A549 (cell line): ENCODE measurements around the gene FASLG. TPM values are rescaled to one million over a fixed set of nuclear protein-coding genes. Genes with fewer than 3 reads are reported as not detected.
"Not testable (repeated sequence)": the region's sequence is repeated elsewhere in the genome, so short reads cannot be mapped to it uniquely, and the experiment has no call there.

Experiments
- ATAC-seq, 2 experiments: fragments of 200-7000 bp in 1 of 2; fragments of >200 bp in 1 of 2; cut with Nextera tagmentation in 1 of 2; cut with Tn5 transposase in 1 of 2; 3 replicates each; pipeline versions ENCODE4 v1.8.0 to v1.9.1; 2018 to 2020; ENCODE audit warnings: mild to moderate bottlenecking in 1 of 2, moderate library complexity in 1 of 2
- CTCF ChIA-PET: fragments of 300-600 bp; sonication (Branson Sonifier 250); formaldehyde crosslinking; extraction: SDS; loops from one replicate; lab custom pipeline; 2021; ENCODE audit warnings: antibody characterized with exemption, inconsistent platforms; lab: Yijun Ruan, JAX
- POLR2A ChIA-PET: fragments of 350-600 bp; formaldehyde crosslinking; extraction: SDS; loops from one replicate; lab custom pipeline; 2021; ENCODE audit warnings: antibody characterized with exemption, inconsistent platforms; lab: Yijun Ruan, JAX
- DNase-seq, 2 experiments: peaks; one replicate each; pipeline versions ENCODE4 v3.0.0 to v3.0.0-alpha.2; 2011 to 2016; ENCODE audit warnings: low read depth in 1 of 2, low spot score in 1 of 2
- FAIRE-seq: peaks from 2 replicates; lab custom pipeline; 2011; peaks lifted over from hg19 to GRCh38; lab: Jason Lieb, UNC
- H3K27ac ChIP-seq, 2 experiments: fragments of >200 bp; sonication (Bioruptor Twin); formaldehyde crosslinking; 3 replicates each; pipeline ENCODE4 v1.5.1; 2016 to 2017
- H3K4me1 ChIP-seq: fragments of >200 bp; sonication (Bioruptor Twin); formaldehyde crosslinking; 3 replicates; pipeline ENCODE4 v1.6.1; 2016
- H3K4me2 ChIP-seq: fragments of >200 bp; sonication (Bioruptor Twin); formaldehyde crosslinking; 3 replicates; pipeline ENCODE4 v1.6.1; 2016
- H3K4me3 ChIP-seq: fragments of >200 bp; sonication (Bioruptor Twin); formaldehyde crosslinking; 3 replicates; pipeline ENCODE4 v1.5.1; 2016
- H3K9me3 ChIP-seq: fragments of >200 bp; sonication (Bioruptor Twin); formaldehyde crosslinking; 3 replicates; pipeline ENCODE4 v1.6.1; 2016
- CHD2 ChIP-seq: fragments of 150-350 bp; IDR thresholded peaks from 2 replicates; pipeline ENCODE4 v1.6.1; 2014; ENCODE audit warnings: low read length; ENCODE audit not compliant: partially characterized antibody
- EHF ChIP-seq: fragments of 250-450 bp; sonication (Bioruptor Pico); IDR thresholded peaks from 2 replicates; pipeline ENCODE4 v1.5.0; 2020; ENCODE audit warnings: mild to moderate bottlenecking
- EP300 ChIP-seq, 2 experiments: fragments of >200 bp; sonication (Bioruptor Twin); formaldehyde crosslinking; IDR thresholded peaks; 2 replicates in 1 of 2; 3 replicates in 1 of 2; pipeline ENCODE4 v1.6.1; 2016 to 2017
- GATA3 ChIP-seq: IDR thresholded peaks from 2 replicates; pipeline ENCODE4 v1.6.1; 2012; ENCODE audit warnings: borderline replicate concordance
- HES2 ChIP-seq: fragments of >200 bp; sonication (Bioruptor Twin); formaldehyde crosslinking; IDR thresholded peaks from 2 replicates; pipeline ENCODE4 v1.6.1; 2016
- HMGXB4 ChIP-seq: fragments of 250-450 bp; sonication (Bioruptor Pico); IDR thresholded peaks from 2 replicates; pipeline ENCODE4 v1.5.0; 2021; ENCODE audit warnings: mild to moderate bottlenecking, moderate library complexity, borderline replicate concordance
- HOXA7 ChIP-seq: fragments of 250-450 bp; sonication (Bioruptor Pico); IDR thresholded peaks from 2 replicates; pipeline ENCODE4 v1.5.0; 2020; ENCODE audit warnings: mild to moderate bottlenecking, moderate library complexity
- HOXB13 ChIP-seq: fragments of 250-450 bp; sonication (Bioruptor Pico); IDR thresholded peaks from 2 replicates; pipeline ENCODE4 v1.5.0; 2020; ENCODE audit warnings: low read depth, mild to moderate bottlenecking, moderate library complexity
- JUNB ChIP-seq: fragments of >200 bp; sonication (Bioruptor Twin); formaldehyde crosslinking; IDR thresholded peaks from 2 replicates; pipeline ENCODE4 v1.6.1; 2016
- MAFK ChIP-seq: fragments of 450-650 bp; IDR thresholded peaks from 2 replicates; pipeline ENCODE4 v1.6.1; 2014; ENCODE audit not compliant: partially characterized antibody
- MAX ChIP-seq: IDR thresholded peaks from 2 replicates; pipeline ENCODE4 v1.6.1; 2012
- MYC ChIP-seq: IDR thresholded peaks from 2 replicates; pipeline ENCODE4 v1.6.1; 2012; ENCODE audit warnings: mild to moderate bottlenecking, inconsistent platforms, low read length, improper control_type of control experiment, borderline replicate concordance
- POLR2A ChIP-seq: IDR thresholded peaks from 2 replicates; pipeline ENCODE4 v1.6.1; 2012; ENCODE audit warnings: mild to moderate bottlenecking, low read length
- REST ChIP-seq: fragments of 200-600 bp; sonication (generic); IDR thresholded peaks from 2 replicates; pipeline ENCODE4 v1.6.1; 2016; ENCODE audit warnings: antibody characterized with exemption, mild to moderate bottlenecking, moderate library complexity
- SMC3 ChIP-seq: fragments of >200 bp; sonication (Bioruptor Twin); formaldehyde crosslinking; IDR thresholded peaks from 3 replicates; pipeline ENCODE4 v1.6.1; 2018; ENCODE audit warnings: inconsistent platforms
- USF2 ChIP-seq: fragments of 450-650 bp; IDR thresholded peaks from 2 replicates; pipeline ENCODE4 v1.6.1; 2014; ENCODE audit warnings: antibody characterized with exemption
- ZC3H11A ChIP-seq: fragments of 450-650 bp; IDR thresholded peaks from 2 replicates; pipeline ENCODE4 v1.6.1; 2014; ENCODE audit warnings: antibody characterized with exemption, mild to moderate bottlenecking
- ZNF302 ChIP-seq: fragments of 250-450 bp; sonication (Bioruptor Pico); IDR thresholded peaks from 2 replicates; pipeline ENCODE4 v1.9.0; 2021; ENCODE audit warnings: inconsistent platforms, mild to moderate bottlenecking, moderate library complexity
- ZSCAN20 ChIP-seq: fragments of 250-450 bp; sonication (Bioruptor Pico); IDR thresholded peaks from 2 replicates; pipeline ENCODE4 v1.8.0; 2022; ENCODE audit warnings: mild to moderate bottlenecking, moderate library complexity
- WGBS: methylation state at CpG from one replicate; pipeline ENCODE4 v1.1.6; 2017; ENCODE audit errors: missing lambda C conversion rate; 5-methylcytosine and 5-hydroxymethylcytosine counted together
- polyA plus RNA-seq, 4 experiments: library from polyadenylated mRNA; depleted of rRNA in 3 of 4; stranded (reverse); fragments of >200 nt; fragmentation: RNase III in 1 of 4; extraction: RNeasy Plus Mini Kit Qiagen cat#74134 plus additional on column Dnase treatment in 1 of 4; gene quantifications; 2 replicates in 3 of 4; 3 replicates in 1 of 4; pipeline ENCODE4 v1.2.3, GENCODE V29; 2011 to 2017

Gene FASLG
- polyA plus RNA-seq, 2 of the 4 experiments (the other 2 are of a cell fraction): not detected

- Histone ChIP-seq H3K4me1 (0 out of 3 replicates have a peak, but pooled peaks cover 3% of the 10 kb centered on the region), H3K9me3 (0 out of 3 replicates have a peak, but pooled peaks cover 6% of the 10 kb centered on the region), H3K4me2 (no peak overlapping the region), H3K27ac (no peak overlapping the region), H3K4me3 (no peak overlapping the region)
- DNase-seq: no peak
- ChIA-PET CTCF (no interaction called here), POLR2A (no interaction called here)
- no peak for ATAC-seq
- TF ChIP-seq REST (no peak), EP300 (IDR thresholded peaks at IDR 0.05) (no peak), ZSCAN20 (CRISPR knock-in tag) (no peak), GATA3 (no peak), ZC3H11A (no peak), CHD2 (no peak), MAFK (no peak), EHF (no peak), HOXB13 (CRISPR knock-in tag) (no peak), HMGXB4 (no peak), SMC3 (no peak), MYC (no peak), HOXA7 (CRISPR knock-in tag) (no peak), MAX (no peak), JUNB (no peak), POLR2A (no peak), ZNF302 (no peak), USF2 (no peak), HES2 (no peak)
- WGBS: 76% methylated on average over 3 of the region's 3 CpGs
- no peak for FAIRE-seq
Observed at GRCh38 chr1:172682812-172683211, 23.9 kb downstream of the FASLG start.

GRCh38 chr1:172686143-172686542, 27.2 kb downstream of the FASLG start:
- ChIA-PET POLR2A (no interaction called here), CTCF (no interaction called here)
- Histone ChIP-seq H3K27ac (no peak overlapping the region), H3K4me2 (no peak overlapping the region), H3K9me3 (no peaks in the 10 kb centered on the region), H3K4me3 (no peak overlapping the region), H3K4me1 (no peaks in the 10 kb centered on the region)
- no peak for DNase-seq
- 91% methylated on average over 1 of the region's 1 CpG for WGBS
- TF ChIP-seq MAFK (no peak), JUNB (no peak)
- FAIRE-seq: no peak
- ATAC-seq: no peak

GRCh38 chr1:172688428-172689085, 29.7 kb downstream of the FASLG start:
- CTCF ChIA-PET: interaction anchor here (1.1 kb wide), 1 partner anchor 25 kb away, joined by 3 read pairs; no protein-coding TSS in a partner anchor
- H3K4me1 ChIP-seq, DNase-seq, H3K4me3 ChIP-seq, H3K9me3 ChIP-seq, FAIRE-seq, POLR2A ChIA-PET, H3K27ac ChIP-seq, H3K4me2 ChIP-seq, ATAC-seq: not testable (repeated sequence)
- 40% methylated on average over 2 of the region's 2 CpGs for WGBS

- H3K27ac ChIP-seq, H3K9me3 ChIP-seq, POLR2A ChIA-PET, ATAC-seq, H3K4me2 ChIP-seq, H3K4me3 ChIP-seq, FAIRE-seq, DNase-seq, H3K4me1 ChIP-seq: not testable (repeated sequence)
- CTCF ChIA-PET: interaction anchor here (0.6 to 1.3 kb wide), 4 partner anchors 25 to 209 kb away, joined by 3 to 5 read pairs (median 4); no protein-coding TSS in a partner anchor
- WGBS: 14% methylated on average over 1 of the region's 1 CpG
Observed at GRCh38 chr1:172690925-172691324, 32.0 kb downstream of the FASLG start.
